HepG2 (cell line): ENCODE measurements around the gene CUEDC2.
A peak's percentile ranks its signal among the peaks of the same experiment; 100 is the strongest.

ENCODE experiments used
- POLR2AphosphoS5 ChIP-seq: IDR thresholded peaks from 2 replicates; pipeline ENCODE4 v1.6.1; 2012; ENCODE audit warnings: low read depth, low read length
- ZFX ChIP-seq: sonication (generic); formaldehyde crosslinking; IDR thresholded peaks from 2 replicates; pipeline ENCODE4 v1.4.0; 2020; ENCODE audit warnings: mild to moderate bottlenecking, low read depth, missing genetic modification reagents, moderate library complexity
- ZSCAN12 ChIP-seq: sonication (generic); formaldehyde crosslinking; IDR thresholded peaks from 2 replicates; pipeline ENCODE4 v1.9.0; 2021; ENCODE audit warnings: mild to moderate bottlenecking, missing genetic modification reagents

GRCh38 chr10:102394079-102394800 is 38.1 kb downstream of the CUEDC2 start:
- TF ChIP-seq POLR2AphosphoS5 = peak; percentile 41
- no peak for TF ChIP-seq ZSCAN12 (CRISPR knock-in tag)
- TF ChIP-seq ZFX (CRISPR knock-in tag) = no peak; the same call in 1 of the 2 replicates
